Measurements from ENCODE around the gene RIC3.

GRCh38 chr11:8102965-8103364 lies 65.9 kb downstream of the RIC3 start:
- TF ChIP-seq CTCF (IDR thresholded peaks at IDR 0.05) (no peak), POLR2A (IDR thresholded peaks at IDR 0.05) (no peak), EP300 (IDR thresholded peaks at IDR 0.05) (no peak)

Measured in tibial nerve (tissue), 4 donors.